ENCODE results near the gene MRPL12.

Gene MRPL12

DNA sequence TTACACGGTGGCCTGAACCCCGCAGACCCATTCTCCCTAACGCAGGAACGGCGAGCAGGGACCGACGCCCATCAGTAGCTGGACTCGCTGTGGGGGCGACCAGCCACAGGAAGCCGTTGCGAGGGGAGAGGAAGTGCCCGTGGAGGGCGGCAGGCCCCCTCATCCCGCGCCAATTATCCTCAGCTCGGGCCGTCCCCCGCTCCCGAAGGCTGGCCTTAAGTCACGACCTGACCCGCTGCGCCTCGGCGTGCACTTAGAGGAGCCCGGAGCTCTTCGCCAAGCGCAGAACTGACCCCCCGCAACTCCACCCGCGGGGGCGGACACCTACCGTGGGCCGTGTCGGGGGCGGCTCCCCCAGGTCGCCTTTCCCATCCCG lies 20.0 kb upstream of the MRPL12 start:
- DNase-seq, result no peak

DNA sequence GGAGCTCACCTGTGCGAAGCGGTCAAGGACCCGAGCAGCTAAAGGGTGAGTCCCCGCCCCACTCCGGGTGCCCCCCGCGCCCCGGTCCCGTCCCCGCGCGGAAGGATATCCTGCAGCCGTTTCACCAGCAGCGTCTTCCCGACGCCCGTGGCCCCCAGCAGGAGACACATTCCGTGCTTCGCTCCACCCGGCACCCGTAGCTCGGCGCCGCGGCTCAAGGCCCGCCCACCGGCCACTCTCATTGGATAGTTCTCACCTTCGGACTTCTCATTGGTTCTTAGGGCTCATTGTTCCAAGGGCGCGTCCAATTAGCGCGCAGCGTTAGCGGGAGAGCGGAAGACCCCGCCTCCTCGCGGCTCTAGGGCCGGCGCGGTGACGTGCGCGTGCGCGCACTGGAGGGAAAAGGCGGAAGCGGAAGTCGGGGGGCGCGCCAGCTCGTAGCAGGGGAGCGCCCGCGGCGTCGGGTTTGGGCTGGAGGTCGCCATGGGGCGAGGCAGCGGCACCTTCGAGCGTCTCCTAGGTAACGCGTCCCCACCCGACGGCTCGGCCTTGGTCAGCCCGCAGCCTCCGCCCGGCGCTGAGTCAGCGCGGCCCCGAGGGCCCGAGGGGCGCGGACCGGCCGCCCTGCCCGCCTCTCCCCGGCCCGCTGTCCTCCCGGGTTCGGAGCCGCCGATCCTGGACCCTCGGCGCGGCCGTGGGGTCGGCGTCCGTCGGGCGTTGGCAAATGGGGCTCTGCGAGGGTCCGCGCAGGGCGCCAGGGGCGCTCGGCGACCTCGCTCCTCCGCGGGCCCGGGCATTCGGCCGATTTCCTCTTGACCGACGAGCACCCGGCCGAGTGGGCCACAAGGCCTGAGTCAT lies 19.4 kb upstream of the MRPL12 start, which contains the start of the genes ARL16 and HGS:
TSS of gene ARL16 (minus strand) at position 214 of the 858 bp plus-strand sequence. CDS start at position 170, 44 bp downstream.
TSS of gene HGS (plus strand) at position 428 of the 858 bp plus-strand sequence. CDS start at position 484, 56 bp downstream.
- DNase-seq, result peak; percentile 96

DNA sequence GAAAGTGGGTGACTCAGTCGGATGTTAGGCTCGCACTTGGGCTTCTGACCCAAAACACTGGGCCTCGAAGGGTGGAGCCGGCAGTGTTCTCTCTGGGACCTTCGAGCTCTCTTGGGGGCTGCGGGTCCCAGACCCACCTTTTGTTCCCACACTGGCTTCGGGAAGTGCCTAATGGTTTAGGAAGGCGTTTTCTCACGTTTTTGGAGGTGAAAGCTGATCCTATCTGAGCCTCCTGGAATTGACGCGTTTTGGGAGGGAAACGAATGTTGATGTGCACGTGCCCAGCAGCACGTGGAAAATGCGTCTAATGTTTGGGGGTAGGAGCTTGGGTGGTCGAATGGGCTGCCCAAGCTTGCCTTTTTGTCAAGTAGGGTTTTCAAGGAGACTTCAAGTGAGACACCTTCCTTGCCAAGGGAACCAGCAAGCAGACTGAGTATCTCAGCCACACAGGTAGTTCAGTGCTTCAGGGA lies 18.7 kb upstream of the MRPL12 start:
- no peak for DNase-seq

DNA sequence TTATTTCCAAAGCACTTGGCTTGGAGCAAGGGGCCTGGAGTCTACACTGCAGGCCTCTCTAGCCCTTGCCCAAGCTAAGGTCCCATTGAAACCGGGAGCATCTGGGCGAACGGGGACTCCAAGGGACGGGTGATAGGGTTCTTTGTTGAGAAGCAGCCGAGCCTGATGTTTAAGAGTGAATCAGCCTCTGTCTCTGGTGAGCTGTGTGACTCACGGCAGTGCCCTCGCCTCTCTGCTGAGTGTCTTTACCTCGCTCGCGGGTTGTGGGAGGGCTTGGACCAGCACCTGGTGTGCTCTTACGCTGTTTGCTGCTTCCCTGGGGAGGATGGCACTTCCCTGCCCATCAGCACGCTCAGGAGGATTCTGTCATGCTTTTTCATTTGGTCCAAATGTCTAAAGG lies 18.1 kb upstream of the MRPL12 start:
- no peak for DNase-seq

DNA sequence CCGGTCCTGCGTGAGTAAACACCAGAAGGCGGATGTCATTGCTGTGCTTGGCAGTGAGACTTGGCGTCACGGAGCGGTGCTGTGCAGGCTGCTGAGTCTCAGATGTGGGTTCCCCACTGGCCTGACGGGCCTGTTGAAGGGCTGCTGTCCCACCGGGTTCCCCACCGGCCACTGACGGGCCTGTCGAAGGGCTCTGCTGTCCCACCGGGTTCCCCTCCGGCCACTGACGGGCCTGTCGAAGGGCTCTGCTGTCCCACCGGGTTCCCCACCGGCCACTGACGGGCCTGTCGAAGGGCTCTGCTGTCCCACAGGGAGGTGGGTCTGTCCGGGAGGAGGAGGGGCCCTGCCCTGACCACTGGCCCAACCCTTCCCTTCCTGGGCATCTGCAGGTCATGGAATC lies 16.6 kb upstream of the MRPL12 start:
- DNase-seq, result no peak

DNA sequence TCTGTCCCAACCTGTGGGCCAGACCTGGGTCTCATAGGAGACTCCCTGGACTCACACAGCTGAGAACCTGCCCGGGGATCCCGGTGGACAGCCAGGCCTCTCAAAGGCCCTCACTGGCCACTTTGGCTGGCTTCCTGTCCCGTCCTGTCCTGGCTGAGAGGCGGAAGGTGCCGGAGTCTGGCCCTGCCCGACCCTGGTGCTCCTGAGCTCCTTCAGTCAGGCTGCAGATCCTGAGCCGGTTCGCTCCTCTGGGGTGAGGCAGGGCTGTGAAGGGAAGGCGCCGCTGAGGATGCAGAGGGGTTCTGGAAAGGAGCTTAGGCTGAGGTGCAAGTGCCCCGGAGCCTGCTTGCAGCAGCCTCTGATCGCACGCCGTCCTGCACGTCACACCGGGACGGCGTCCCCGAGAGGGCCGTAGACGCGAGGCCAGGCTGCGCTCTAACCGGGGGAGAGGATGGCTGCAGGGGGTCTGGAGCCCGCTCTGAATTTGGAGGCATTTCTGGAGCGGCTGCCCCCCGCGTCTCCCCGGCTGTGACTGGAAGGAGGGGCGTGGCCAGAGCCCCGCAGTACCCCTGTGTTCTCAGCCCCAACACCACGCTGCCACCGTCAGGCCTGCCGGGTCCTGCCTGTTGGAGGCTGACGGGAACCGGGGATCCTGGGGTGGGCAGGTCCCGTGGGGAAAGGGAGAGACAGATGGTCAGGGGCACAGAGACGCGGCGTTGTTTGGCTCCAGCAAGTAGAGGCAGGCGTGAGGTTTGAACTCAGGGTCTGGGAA lies 15.2 kb upstream of the MRPL12 start:
- DNase-seq, result no peak

DNA sequence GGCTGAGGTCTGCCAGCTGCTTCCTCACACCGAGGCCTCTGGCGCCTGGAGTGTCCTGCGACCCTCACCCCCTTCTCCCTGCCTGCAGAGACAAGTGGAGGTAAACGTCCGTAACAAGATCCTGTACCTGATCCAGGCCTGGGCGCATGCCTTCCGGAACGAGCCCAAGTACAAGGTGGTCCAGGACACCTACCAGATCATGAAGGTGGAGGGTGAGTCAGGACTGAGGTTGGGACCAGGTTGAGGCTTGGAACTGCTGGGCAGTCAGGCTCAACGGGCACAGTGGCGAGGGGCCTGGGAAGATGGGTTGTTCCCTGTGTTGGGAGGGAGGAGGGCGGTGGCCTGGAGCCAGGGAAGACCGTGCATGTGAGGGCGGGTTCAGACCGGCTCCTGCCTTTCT lies 14.6 kb upstream of the MRPL12 start:
- no peak for DNase-seq

DNA sequence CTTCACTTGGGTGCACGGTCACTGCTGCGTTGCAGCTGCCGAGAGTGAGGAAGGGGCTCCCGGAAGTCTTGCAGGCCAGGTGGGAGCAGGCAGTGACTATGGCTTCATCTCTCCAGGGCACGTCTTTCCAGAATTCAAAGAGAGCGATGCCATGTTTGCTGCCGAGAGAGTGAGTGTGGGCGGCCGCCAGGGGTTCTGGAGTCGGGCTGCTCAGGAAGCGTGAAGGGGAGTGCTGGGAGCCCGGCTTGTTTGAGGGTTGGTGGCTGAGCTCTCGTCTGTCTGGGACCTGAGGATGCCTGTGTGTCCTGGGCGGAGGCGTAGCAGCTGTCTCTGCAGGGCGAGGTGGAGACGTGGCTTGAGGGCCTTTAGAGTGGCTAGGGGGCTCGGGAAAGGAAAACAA lies 13.1 kb upstream of the MRPL12 start:
- DNase-seq, result no peak

DNA sequence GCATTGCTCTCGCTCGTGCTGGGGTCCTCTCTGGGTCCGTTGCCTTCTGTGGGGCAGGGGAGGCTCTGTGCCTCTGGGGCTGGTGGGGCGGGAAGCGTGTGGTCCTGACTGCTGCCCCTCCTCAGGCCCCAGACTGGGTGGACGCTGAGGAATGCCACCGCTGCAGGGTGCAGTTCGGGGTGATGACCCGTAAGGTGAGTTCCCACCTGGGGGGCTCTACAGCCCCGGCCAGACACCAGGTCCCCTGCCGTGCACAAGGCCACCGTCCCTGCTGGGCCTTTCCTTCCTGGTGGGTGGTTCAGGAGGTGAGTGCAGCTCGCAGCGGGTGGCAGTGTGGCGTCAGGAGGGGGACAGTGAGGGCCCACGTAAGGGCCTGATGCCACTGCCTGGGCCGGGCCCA lies 12.6 kb upstream of the MRPL12 start:
- no peak for DNase-seq

DNA sequence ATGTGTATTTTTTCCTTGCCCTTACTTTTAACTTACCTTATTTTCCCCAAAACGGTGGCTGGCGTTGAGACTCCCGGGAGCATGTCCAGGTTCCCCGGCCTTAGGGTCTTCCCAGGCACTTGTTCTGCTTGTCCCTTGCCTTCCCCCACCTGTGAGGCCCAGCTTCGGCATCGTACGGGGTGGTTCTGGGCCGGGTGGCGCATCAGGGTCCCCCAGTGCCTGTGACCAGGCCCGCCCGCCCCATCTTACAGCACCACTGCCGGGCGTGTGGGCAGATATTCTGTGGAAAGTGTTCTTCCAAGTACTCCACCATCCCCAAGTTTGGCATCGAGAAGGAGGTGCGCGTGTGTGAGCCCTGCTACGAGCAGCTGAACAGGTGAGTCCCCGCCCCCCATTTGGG lies 12.0 kb upstream of the MRPL12 start:
- no peak for DNase-seq

DNA sequence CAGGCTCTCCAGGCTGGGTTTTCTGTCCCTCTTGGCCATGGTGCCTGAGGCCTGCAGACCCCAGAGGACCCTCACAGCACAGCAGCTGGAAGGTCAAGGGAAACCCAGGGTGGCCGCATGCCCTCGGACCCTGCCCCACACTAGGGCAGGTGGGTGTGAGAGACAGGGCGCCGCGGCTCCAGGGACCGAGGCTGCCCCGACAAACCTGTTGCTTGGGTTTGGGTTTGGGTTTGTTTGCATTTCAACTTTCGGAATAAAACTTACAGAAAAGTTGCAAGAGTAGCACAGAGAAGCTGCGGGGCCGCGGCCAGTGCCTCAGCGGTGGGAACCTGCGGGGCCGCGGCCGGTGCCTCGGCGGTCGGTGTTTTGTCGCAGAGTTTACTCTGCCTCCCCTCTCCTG lies 11.6 kb upstream of the MRPL12 start:
- DNase-seq, result no peak

DNA sequence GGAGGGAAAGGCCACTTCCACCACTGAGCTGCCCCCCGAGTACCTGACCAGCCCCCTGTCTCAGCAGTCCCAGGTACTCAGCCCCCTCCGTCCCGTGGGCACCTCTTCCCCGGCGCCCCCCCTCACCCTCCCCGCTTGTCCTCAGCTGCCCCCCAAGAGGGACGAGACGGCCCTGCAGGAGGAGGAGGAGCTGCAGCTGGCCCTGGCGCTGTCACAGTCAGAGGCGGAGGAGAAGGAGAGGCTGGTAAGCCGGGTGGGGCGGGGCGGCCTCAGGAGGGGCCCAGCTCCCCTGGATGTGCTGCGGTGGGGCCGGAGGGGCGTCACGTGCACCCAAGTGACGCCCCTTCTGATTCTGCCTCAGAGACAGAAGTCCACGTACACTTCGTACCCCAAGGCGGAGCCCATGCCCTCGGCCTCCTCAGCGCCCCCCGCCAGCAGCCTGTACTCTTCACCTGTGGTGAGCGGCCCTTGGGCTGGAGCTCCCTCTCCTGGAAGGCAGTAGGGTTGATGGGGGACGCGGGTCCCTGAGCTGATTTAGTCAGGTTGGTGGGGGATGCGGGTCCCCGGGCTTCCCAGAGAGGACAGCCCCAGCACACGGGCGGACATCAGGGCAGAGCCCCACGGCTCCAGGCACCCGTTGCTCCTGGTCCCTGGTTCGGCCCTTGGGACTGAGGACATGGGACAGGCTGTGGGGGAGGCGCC lies 9.5 kb upstream of the MRPL12 start:
- DNase-seq, result no peak

DNA sequence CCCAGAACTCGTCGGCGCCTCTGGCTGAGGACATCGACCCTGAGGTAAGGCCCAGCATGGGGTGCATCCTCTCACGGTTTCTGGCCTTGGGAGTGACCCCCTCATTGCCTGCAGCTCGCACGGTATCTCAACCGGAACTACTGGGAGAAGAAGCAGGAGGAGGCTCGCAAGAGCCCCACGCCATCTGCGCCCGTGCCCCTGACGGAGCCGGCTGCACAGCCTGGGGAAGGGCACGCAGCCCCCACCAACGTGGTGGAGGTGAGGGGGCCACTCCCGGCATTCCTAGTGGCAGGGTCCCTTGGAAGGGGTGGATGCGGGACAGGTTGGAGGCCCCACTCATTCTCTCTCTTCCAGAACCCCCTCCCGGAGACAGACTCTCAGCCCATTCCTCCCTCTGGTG lies 8.4 kb upstream of the MRPL12 start:
- DNase-seq, result no peak

DNA sequence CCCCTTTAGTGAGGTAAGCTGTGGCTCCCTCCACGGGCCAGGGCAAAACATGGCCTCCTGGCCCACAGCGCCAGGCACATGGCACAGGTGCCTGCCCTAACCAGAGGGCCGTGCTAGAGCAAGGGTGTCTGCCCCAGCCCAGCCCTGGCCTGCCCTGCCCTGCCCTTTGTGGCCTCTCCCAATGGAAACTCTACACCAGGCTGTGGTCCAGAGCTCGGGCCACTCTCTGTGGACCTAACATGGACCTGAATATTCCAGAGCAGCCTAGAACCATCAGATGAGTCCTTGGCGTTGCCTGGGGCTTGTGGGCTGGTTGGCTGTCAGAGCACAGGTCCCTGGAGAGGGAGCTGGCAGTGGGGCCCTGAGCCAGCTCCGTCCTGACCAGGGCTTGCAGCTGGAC lies 8.0 kb upstream of the MRPL12 start:
- DNase-seq, result no peak

DNA sequence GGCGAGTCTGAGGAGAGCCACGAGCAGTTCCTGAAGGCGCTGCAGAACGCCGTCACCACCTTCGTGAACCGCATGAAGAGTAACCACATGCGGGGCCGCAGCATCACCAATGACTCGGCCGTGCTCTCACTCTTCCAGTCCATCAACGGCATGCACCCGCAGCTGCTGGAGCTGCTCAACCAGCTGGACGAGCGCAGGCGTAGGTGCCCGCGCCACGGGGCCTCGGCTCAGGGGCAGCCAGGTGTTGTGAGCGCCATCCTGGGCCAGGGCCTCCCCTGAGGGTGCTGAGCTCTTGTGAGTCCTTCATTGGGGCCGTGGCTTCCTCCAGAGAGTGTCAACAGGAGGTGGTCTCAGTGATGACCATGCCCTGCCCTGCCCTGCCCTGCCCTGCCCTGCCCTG lies 7.4 kb upstream of the MRPL12 start:
- DNase-seq, result no peak

DNA sequence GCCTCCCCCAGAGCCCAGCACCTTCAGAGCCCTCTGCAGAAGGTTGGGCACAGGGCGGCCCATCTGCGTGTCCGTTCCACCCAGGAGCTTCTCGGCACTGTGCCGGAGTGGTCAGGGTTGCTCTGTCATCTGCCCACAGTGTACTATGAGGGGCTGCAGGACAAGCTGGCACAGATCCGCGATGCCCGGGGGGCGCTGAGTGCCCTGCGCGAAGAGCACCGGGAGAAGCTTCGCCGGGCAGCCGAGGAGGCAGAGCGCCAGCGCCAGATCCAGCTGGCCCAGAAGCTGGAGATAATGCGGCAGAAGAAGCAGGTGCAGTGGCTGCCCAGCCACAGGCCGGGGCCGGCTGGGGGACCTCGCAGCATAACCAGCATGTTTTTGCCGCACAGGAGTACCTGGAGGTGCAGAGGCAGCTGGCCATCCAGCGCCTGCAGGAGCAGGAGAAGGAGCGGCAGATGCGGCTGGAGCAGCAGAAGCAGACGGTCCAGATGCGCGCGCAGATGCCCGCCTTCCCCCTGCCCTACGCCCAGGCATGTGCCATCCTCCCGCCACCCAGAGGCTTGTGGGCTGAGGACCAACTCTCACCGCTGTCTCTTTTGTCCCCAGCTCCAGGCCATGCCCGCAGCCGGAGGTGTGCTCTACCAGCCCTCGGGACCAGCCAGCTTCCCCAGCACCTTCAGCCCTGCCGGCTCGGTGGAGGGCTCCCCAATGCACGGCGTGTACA lies 6.8 kb upstream of the MRPL12 start:
- no peak for DNase-seq

DNA sequence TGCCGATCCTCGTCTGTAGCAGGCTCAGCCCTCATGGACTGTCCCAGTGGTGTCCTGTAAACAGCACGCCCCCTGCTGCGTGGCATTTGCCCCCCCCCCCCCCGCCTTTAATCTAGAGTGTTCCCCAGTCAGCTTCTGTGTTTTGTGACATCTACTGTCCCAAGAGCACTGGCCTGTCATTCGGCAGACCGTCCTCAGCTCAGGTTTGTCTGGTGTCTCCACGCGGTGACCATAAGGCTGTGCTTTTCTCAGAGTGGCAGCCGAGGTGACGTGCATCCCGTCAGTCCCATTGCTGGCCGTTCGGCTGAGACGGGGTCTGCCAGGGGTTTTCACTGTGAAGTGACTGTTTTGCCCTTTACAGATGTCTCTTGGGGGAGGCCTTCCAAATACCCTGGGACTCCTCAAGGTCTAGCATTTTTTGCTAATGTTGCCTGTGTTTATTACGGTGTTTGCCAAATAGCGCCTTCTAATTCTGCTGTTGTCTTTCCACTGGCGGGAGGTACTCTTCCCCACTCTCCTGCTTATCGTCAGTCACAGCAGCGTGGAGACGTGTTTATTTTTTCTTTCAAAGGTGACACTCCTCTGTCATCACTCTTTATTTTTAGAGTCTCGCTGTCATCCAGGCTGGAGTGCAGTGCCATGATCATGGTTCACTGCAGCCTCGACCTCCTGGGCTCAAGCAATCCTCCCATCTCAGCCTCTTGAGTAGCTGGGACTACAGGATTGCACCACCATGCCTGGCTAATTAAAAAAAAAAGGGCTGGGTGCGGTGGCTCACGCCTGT lies 5.7 kb upstream of the MRPL12 start:
- DNase-seq, result no peak

DNA sequence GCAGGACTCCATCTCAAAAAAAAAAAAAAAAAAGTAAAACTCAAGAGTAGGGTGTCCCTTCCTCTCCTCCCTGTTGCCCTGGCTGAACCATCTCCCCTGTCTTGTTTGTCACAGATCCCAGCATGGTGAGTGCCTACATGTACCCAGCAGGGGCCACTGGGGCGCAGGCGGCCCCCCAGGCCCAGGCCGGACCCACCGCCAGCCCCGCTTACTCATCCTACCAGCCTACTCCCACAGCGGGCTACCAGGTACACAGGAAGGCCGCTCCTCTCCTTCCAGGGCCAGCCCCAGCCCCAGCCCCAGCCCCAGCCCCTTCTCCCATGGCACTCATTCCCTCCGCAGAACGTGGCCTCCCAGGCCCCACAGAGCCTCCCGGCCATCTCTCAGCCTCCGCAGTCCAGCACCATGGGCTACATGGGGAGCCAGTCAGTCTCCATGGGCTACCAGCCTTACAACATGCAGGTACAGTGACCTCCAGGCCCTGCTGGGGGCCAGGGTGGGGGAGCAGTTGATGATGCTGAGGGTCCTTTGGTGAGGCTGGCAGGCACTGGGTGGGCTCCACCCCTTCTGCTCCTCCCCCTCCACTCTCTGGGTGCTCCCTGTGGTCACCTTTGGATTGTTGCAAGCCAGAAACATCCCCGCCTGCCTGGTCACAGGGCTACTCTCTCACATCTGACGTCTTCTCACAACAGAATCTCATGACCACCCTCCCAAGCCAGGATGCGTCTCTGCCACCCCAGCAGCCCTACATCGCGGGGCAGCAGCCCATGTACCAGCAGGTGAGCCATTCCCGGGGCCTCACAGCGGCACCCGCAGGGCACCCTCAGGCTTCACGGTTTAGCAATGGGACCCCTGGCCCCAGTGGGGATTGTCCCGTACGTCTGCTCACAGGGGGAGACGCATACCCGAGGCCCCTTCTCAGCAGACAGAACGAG lies 2.5 kb upstream of the MRPL12 start:
- DNase-seq, result no peak

DNA sequence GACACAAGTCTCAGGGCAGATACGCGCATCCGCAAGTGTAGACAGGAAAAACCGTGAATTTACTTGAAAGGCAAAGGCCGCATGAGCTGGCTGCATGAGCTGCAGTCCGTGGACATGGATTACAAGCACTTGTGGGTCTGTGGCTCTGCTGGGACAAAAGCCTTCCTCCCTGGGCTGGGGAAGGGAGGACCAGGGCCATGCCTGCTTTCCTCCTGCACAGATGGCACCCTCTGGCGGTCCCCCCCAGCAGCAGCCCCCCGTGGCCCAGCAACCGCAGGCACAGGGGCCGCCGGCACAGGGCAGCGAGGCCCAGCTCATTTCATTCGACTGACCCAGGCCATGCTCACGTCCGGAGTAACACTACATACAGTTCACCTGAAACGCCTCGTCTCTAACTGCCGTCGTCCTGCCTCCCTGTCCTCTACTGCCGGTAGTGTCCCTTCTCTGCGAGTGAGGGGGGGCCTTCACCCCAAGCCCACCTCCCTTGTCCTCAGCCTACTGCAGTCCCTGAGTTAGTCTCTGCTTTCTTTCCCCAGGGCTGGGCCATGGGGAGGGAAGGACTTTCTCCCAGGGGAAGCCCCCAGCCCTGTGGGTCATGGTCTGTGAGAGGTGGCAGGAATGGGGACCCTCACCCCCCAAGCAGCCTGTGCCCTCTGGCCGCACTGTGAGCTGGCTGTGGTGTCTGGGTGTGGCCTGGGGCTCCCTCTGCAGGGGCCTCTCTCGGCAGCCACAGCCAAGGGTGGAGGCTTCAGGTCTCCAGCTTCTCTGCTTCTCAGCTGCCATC lies 1.7 kb upstream of the MRPL12 start:
- no peak for DNase-seq
